TTC549 (cell line): ENCODE results near the gene HOXC13.

Experiments used
- FAIRE-seq: peaks from 2 replicates; lab custom pipeline; 2012; peaks lifted over from hg19 to GRCh38; lab: Jason Lieb, UNC

HOXC13 gene

DNA sequence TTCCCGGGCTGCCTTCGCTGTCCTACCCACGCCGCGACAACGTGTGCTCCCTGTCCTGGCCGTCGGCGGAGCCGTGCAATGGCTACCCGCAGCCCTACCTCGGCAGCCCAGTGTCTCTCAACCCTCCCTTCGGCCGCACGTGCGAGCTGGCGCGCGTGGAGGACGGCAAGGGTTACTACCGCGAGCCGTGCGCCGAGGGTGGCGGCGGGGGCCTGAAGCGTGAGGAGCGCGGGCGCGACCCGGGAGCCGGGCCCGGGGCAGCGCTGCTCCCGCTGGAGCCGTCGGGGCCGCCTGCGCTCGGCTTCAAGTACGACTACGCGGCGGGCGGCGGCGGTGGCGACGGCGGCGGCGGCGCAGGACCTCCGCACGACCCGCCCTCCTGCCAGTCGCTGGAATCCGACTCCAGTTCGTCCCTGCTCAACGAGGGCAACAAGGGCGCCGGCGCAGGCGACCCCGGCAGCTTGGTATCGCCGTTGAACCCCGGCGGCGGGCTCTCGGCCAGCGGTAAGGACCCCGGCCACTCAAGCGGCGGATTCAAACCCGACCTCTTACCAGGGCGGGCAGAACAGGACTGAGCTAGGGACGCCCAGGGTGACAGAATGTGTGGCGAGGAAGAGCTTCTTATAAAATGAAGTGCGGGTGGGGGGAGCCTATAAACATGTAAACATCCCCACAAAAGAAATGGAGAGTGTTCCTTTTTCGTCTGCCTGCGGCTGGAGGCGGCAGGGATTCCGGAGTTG lies 16.6 kb downstream of the HOXC13 start:
- no peak for FAIRE-seq

DNA sequence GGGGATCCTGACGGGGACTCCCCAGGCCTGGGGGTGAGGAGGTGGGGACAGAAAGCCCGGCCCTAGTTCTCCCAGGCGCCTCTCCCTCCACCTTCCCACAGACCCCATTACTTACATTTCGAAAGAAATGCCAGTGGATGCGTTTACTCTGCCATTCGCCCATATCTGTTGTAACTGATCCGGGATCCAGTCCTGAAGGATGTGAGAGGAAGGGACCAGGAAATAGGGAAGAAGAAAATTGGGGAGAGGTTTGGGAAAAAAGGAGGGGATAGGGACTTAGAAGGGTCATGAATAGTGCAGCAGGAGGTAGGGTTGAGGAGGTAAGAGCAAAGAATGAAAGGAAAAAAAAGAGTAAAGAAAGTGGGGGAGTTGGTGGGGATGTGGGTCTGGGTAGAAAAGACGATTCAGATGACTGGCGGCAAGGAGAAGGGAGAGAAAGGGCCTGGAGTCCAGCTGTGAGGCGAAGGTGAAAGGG lies 17.2 kb downstream of the HOXC13 start:
- FAIRE-seq = no peak

DNA sequence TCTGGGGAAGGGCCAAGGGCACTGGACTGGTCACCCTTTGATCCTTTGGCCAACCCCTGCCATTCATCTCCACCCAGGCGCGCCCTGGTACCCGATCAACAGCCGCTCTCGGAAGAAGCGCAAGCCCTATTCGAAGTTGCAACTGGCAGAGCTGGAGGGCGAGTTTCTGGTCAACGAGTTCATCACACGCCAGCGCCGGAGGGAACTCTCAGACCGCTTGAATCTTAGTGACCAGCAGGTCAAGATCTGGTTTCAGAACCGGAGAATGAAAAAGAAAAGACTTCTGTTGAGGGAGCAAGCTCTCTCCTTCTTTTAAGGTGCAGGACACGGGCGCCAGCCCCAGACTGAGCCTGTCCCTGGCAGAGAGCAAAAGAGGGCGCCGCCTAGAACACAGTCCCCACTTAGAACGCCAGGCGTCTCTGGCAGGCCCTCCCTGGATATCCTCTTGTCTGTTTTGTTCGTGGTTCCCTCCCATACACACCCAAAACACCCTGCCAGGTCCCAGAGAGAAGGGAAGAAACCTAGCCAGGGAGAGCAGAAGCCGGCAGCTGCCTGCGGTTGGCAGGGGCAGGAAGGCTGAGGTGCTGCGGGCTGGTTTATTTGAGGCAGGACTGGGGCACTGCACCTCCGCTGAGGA lies 17.7 kb downstream of the HOXC13 start:
- no peak for FAIRE-seq

DNA sequence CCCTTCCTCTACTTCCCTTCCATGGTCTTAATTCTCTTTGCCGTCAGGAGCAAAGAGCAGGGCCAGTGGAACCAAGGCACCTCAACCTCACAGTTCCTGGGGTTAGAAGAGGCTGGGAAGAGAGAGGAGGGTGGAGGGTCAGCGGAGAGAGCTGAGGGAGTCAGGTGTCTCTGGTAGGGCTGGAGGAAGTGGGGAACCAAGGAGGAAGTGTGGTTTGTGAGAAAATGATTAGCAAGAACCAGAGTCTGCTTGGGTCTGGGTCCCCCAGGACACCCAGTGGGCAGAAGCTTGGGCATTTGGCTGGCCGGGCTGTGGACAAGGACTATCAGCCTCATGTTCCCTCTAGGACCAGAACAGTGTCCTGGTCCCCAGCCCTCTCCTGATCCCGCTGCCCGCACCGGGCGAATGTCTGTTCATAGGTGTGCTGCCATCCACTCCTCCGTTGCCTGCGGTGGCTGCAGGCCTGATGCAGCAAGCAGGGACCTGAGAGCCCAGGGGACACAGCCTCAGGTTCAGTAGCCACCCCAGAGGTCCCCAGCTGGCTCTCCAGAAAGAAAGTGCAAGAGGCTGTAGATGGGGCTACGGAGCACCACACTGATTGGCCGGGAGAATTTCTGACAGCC lies 18.4 kb downstream of the HOXC13 start:
- no peak for FAIRE-seq

DNA sequence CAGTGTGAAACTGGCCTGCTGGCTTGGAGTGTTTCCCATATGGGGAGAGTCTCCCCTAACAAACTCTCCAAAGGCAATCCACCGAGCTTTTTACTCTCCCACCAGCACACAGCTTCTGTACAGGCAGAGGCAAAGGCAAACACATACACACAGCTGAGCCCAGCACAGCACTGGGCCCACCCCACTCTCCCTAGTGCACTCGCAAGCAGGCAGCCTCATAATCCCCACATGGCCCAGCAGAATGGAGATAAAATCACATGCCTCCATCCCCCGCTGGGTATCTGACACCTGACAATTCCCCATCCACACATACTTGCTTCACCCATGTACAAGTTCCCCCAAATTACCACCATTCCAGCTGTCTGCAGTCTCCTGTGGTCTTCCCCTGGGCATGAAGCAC lies 19.5 kb downstream of the HOXC13 start:
- no peak for FAIRE-seq

DNA sequence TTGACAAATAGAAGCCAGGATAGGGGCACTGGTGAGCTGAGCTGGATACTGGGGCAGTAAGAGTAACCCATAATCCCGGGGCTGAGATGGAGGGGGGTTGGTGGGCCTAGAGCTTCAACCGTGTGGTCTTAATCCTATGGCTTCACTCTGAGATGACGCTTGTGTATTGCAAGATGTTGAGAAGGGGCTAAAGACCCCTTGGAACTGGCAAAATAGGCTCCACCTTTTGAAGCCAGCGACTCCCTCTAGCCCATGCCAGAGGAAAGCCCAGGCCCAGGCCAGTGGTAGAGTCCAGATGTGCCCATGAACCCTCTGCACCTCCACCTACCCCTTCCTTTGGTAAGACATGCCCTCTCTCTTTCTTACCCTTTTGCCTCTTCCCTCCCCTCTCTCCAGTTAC lies 20.7 kb downstream of the HOXC13 start:
- no peak for FAIRE-seq

DNA sequence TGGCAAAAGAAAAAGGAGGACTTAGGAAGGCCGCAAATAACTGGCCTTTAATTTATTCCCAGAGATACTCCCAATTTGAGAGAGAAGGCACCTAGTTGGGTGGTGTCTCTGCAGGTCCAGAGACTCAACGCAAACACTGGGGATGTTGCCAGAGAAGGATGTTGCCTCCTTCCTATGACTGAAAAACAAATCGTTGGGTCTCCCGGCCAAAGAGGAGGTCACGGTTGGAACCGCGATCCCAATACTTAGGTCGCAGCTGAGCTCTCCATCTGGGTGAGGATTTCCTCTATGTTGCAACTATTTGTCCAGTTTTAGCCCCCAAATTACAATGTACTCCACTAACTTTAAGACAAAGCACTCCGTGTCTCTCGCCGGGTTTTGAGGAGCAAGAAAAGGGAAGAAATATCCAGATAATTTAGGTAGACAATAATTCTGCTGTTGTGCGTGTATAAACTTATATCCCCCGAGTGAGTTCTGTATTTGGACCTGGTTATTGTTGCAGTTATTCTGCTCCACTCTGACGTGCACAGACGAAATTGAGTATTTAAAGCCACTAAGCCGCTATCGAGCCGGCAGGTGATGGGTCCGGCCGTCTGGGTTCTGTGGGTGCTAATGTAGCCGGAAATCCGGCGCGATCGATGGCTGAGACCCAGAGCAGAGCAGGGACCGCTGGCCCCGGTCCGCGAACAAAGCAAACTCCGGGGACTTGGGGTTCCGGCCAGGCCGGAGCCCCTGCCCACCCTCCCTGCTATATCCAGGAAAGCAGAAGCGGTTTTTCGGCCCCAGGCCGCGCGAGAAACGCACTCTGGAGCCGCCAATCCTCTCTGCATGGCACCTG lies 21.8 kb downstream of the HOXC13 start:
- no peak for FAIRE-seq

DNA sequence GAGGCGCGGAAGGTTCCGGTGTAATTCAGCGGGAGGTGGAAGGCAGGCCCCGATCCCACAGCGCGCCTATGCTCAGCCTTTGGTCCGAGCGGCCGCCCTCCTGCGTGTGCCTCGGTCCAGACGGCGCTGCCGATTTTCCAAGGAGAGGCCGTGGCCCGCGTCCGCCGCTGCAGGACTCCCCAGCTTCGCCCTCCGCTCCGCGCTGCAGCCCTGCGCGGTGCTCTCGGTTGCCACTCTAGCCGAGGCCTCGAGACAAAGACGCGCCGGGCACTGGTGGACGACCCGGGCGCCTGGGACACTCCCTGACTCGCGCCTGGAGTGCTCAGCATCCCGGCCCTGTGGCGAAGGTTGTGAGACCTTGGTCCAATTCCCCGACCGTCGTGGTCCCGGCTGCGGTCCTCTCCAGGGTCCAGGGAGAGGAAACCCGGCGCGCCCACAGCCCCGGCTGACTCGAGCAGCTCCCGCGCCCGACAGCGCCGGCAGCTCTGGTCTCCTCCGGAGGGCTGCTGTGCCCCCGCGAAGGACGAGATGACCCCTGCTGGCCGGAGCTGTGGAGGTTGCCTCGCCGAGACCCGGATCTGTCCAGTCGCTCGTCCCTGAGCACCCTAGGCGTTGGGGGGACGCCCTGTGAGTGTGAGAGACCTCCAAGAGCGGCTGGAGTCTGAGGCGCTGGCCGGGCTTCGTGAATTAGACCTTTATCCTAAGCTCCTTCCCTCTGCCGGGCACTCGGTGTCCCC lies 22.6 kb downstream of the HOXC13 start:
- FAIRE-seq = no peak

DNA sequence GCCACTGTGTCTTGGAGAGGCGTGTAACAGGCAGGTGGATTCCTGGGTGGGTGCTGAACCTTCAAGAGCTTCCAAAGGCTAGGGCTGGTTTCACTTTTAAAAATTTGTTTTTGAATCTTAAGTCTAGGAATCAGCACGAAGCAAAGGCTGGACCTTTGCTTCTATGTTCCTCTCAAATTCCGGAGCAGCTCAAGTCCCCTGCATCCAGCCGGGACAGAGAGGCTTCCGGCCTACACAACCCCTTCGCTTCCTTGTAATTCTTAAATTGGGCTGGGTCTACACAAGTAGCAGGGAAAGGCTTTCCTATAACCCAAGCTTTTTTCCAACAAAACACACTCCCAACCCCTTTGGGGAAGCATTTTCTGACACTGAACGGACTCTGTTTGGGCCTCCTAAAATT lies 24.4 kb downstream of the HOXC13 start:
- FAIRE-seq = no peak

DNA sequence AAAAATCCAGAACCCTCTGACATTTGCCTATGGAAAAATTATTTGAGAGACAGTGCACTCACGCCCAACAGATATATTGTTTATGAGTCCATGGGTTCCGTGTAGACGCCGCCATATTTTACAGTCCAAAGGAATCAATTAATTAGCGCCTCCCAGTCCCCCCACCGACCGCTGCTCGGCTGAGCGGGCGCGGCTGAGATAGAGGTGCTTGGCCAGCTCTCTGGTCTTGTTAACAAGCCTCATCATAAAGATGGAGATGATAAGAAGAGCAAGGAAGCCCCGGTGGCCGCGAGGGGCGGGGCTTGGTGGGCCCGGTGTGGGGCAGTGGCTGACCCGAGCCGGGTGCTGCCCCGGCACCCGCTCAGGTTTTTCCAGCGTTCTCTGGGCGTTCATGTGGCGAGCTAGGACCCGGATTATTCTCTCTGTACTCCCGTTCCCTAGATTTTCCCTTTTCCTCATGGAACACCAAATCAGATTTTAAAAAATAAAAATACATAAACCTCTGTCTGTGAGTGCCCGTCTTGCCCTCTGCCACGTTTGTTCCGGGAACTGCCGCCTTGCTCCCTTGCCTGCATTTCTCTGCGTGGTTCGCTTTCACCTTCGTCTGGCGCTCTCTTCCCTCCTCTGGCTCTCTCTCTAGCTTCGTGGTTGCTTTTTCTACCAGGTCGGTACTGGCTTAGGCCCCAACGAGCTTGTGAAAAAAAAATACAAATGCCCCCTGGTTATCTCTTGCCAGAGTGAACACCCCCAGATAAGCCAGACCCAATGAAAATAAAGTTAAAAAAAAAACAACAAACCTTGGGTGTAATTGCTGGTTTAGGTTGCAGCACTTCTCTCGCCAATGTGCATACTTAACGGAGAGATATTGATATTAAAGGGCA lies 25.0 kb downstream of the HOXC13 start:
- FAIRE-seq = no peak

DNA sequence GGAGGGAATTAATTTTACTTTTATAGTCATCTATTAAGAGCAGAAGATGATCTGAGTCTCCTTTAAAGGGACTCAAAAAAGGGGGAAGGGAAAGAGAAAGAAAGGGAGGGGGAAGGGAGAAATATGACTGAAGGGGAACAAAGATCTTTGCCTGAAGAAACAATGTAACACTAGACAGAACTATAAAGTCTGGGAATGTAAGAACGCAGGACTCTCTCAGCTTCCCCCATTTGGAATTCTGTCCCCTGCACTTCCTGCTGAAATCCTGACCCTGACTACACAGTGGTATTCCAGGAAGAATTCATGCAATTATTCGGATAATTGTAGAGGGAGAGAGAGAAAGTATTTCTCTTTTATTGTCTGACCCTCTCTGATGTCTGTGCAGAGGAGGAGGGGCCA lies 25.7 kb downstream of the HOXC13 start:
- FAIRE-seq = no peak

DNA sequence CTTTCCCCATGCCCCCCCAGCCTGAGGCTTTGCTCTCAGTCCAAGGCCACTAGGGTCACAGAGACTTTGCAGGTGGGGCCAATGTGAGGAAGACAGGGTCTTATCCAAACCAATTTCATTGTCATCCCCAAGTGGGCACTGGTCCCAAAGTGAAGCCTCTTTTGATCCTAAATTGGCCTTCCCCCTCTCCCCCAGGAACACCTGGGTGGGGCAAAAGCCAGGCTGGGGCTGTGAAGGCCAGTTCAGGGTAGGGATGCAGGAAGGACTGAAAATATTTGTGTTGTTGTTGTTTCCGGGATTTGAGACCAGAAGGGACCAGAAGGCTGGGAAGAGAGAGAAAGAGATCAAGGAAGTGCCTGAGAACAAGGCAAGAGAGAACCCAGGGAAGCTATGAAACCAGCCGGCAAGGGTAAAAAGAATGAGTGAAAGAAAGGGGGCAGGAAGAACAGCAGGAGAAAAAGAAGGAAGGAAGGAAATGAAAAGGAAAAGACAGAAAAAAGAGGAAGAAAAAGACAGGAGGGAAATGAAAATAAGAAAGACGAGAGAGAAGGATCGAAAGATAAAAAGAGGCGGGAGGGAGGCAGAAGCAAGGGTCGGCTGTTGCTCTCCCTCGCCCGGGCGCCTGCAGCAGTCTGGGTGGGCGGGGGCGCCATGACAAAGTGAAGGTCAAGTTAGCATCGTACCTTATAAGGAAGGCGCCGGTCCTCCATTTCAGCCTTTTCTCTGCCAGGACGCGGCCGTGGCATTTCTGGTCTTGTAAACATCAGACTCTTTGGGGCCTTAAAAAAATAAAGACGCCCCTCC lies 26.9 kb downstream of the HOXC13 start:
- no peak for FAIRE-seq

DNA sequence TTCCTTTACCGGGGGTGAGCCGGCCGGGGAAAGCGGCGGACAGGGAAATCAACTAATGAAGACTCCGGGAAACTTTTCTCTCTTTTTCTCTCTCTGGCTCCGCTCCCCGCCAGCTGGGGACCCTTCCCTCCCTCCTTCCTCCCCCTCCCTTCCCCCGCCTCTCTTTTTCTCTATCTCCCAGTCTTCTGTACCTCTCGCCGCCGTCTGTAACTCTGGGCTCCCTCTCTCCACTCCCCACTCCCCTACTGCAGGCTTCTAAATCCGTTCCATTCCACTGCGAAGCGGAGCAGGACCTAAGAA lies 27.4 kb downstream of the HOXC13 start:
- no peak for FAIRE-seq

DNA sequence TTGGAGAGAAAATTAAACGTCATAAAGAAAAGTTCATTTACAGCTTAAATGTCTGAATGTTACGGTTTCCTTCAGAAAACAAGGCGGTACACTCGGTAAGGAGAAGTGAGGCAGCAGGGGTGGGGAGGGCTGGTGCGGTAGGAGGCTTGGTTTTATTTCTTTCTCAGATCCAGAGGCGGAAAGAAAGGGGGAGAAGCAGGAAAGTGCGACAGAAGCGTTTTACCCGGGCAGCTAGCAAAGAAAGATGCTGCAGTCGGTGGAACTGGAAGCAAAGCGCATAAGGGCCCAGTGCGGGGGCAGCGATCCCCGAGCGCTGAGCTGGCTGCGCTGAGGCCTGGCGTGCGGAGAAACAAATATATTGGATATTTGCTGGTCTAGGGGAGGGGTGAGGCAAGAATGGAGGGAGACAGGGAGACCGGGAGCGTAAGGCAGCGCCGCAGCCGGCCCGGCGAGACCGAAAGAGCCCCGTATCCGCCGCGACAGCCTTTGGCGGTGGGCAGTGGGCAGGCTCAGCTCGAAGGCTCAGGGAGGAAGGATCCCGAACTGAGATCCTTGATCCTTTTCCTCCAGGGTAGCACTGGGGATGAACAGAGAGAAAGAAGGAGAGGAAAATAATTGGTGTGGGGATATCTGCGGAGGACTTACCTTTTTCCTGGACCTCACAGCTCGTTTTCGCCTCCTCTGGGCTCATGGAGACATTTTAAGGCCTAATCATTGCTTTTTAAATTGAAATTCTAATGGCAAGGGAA lies 27.9 kb downstream of the HOXC13 start:
- no peak for FAIRE-seq

DNA sequence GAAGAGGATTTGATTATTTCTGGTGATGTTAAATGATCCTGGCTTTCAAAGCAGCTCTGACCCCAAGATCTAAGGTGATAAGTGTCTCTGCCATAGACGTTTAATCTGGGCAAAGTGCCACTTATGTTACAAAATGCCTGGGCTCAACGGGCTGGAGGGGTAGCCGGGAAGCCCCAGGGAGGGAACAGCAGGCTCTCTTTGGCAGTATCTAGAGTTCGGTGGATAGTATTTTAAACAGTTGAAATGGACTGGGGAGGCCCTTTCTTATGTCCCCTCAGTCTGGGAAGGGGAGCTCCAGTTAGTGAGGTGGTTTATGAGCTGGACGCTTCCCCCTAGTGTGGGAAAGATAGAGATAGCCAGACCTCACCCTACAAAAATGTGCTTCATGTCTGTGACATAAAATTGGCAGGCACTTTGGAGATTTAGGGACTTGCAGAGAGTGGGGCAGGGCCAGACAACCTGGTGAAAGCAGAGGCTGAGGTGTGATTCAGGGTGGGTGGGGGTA lies 28.8 kb downstream of the HOXC13 start:
- FAIRE-seq = no peak

DNA sequence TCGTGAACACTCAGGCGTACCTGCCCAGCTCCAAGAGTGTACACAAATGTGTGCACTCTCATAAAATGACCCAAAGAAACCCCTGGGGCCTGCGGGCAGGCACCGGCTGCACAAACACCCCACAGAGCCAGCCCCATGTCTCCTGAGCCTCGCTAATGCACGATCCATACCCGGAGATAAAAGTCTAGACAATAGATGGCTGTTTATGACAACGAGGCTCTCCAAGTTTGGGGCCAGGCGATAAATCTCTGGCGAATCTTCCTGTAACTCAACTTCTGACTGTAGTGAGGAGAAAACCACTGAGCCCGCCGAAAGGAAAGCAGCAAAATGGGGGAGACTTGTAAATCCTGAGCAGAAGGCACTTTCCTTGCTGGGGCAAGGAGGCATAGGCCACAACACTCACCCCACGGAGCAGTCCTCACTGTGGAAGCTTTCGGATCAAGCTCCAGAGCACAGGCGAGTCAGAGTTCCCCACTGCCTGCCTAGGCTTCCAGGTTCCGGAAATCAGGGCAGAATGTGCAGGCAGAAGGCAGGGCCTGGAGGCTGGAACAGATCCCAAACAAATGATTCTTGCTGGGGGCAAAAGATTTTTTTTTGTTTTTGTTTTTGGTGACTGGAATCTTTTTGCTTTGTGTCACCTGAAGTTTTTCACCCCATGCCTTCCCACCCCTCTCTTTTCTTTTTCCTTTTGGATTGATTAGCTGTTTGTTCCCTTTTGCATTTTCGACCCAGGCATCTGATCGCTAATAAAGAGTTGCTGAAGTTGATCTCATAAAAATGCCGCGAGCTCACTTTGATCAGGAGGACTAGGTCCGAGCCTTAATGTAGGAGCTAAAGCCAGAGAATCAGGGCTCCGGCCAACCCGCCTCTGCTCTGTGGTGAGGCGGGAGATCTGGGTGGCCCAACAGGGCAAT lies 29.8 kb downstream of the HOXC13 start:
- no peak for FAIRE-seq

DNA sequence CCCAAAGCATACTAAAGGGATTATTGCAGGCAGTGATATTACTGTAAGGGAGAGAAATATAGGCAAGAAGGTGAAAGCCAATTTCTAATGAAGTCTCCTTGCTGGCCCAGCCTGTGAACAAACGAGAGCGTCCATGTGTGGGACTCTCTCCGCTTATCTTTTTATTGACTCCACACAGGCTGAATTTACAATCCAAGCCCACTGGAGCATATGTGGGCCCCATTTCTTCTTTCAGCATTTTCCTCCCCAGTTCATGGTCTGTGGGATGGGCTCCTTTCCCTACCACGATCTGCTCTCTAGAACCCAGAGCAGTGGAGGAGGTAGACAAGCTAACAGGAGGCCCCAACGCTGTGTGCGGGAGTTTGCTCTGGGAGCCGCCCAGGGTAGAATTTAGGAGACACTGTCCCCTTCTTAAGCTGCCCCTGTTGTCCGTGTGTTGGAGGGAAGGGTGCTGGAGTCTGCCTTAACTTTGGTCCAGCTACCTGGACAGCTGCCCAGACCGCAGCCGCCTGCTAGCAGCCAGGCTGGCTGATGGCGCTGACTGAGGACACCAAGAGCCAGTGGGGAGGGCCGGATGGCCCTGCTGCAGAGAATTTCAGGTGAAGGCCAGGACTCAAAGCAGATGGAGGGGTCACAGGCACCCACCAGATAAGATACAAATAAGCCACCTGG lies 31.1 kb downstream of the HOXC13 start:
- FAIRE-seq = no peak

DNA sequence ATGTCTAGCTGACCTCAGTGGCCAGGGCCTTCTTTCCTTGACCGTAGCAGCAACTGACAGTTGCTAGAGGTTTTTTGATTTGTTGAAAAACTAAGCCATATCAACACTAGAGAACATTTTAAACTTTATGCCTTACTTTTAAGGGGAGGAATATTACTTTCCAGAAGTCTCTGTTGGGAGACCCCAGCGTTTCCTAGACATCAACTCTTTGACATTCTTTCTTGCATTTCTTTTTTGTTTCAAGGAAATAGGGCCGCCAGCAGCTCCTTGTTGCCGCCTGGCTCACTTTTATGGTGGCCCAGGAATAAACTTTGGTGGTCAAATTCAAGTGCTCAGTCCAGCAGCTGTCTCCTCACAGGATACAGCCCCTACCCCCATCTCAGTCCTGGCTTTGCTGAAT lies 31.8 kb downstream of the HOXC13 start:
- FAIRE-seq = no peak
